ENCODE measurements around the gene MAML2. TPM values are rescaled to one million over a fixed set of nuclear protein-coding genes. Genes with fewer than 3 reads are reported as not detected.

The MAML2 gene
- total and polyA plus RNA-seq, 2 of the 8 experiments (the other 6 are each of a cell fraction or from before 2014, with no cell fraction given): 3.8 to 6.6 TPM

DNA sequence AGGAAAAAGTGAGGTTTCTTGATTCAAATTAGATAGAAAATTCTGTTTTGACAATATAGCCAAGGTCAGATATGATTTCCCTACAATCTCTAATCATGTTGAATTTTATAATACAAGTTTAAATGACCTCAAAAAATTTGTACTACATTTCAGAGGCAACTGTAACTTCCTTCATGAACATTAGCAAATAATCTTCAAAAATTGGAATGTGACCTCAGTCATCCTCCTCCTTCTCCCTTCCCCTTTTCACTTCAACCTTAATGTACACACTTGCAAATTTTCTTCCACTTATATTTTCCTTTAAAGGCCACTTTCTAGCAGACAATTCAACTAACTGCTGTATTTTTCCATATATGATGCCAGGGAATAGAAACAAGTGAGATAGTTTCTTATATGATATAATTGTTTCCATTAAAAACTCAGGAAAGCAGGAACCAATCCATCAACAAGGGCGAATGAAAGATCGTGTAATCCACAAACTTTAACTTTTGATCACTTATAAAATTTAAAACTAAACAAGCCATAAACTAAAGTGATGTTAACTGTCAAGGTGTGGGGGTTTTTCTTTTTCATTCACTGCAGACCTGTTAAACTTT, 60.3 kb downstream of the MAML2 start:
- Histone ChIP-seq H3K23ac (ENCODE audit: insufficient read length) (no peak overlapping the region), H2BK120ac (replicated peaks; ENCODE audit: low read depth, low read length) (no peak overlapping the region), H4K91ac (replicated peaks; ENCODE audit: insufficient read length, low read length) (no peak overlapping the region), H4K20me1 (replicated peaks in 1 of 2; ENCODE audit: control insufficient read depth in 1 of 2, insufficient read depth in 2 of 2, low read length in 2 of 2) (no peaks in the 10 kb centered on the region), H3K27me3 (replicated peaks in 1 of 4; ENCODE audit: control insufficient read depth in 3 of 4, extremely low read depth in 1 of 4, insufficient read depth in 3 of 4, low read length in 3 of 4) (no peaks in the 10 kb centered on the region), H2AFZ (ENCODE audit: low read length) (no peak overlapping the region), H3K14ac (ENCODE audit: insufficient read length) (no peak overlapping the region), H3K4me1 (replicated peaks in 1 of 4; ENCODE audit: control insufficient read depth in 3 of 4, insufficient read depth in 4 of 4, low read length in 3 of 4) (peaks cover 2 to 18% (median 4%) of the 10 kb centered on the region in 4 experiments; a peak in 5 of 7 replicates), H3K4me2 (ENCODE audit: insufficient read depth in 1 of 2, low read depth in 2 of 2, low read length in 2 of 2) (no peak overlapping the region), H3K23me2 (ENCODE audit: low read depth, low read length) (no peaks in the 10 kb centered on the region), H3K4ac (replicated peaks; ENCODE audit: insufficient read length, low read depth, low read length) (no peak overlapping the region), H2BK20ac (ENCODE audit: low read length) (no peak overlapping the region), H3K18ac (ENCODE audit: extremely low read depth, low read length) (no peak overlapping the region), H3K56ac (replicated peaks; ENCODE audit: insufficient read length, low read depth, low read length) (no peak overlapping the region), H3K36me3 (ENCODE audit: control insufficient read depth in 2 of 4, insufficient read depth in 4 of 4, low read length in 3 of 4) (no peaks in the 10 kb centered on the region), H2BK5ac (ENCODE audit: low read depth, low read length) (no peak overlapping the region), H3K79me1 (ENCODE audit: low read depth, low read length) (no peaks in the 10 kb centered on the region), H3K79me2 (ENCODE audit: control insufficient read depth in 1 of 2, insufficient read depth in 2 of 2, low read length in 2 of 2) (no peaks in the 10 kb centered on the region), H3K9me3 (ENCODE audit: insufficient read depth in 2 of 2, low read depth in 1 of 2, low read length in 1 of 2) (no peaks in the 10 kb centered on the region), H2AK5ac (ENCODE audit: low read depth, low read length) (no peak overlapping the region), H3K4me3 (ENCODE audit: extremely low read depth in 1 of 4, insufficient read depth in 2 of 4, low read depth in 3 of 4, low read length in 4 of 4) (no peak overlapping the region), H2BK12ac (ENCODE audit: low read depth, low read length) (no peak overlapping the region), H3K9ac (replicated peaks in 1 of 4; ENCODE audit: extremely low read depth in 1 of 4, low read depth in 3 of 4, low read length in 3 of 4) (no peak overlapping the region), H4K5ac (ENCODE audit: insufficient read length, low read depth, low read length) (no peak overlapping the region), H2BK15ac (ENCODE audit: low read length) (no peak overlapping the region), H3K27ac (ENCODE audit: low read depth, low read length) (no peak overlapping the region), H4K8ac (ENCODE audit: extremely low read depth, insufficient read depth, low read length) (no peak overlapping the region)
- TF ChIP-seq POLR2A (IDR thresholded peaks at IDR 0.05; ENCODE audit: control extremely low read depth in 1 of 2, low read depth in 2 of 2, low read length in 2 of 2) (no peak), POU5F1 (IDR thresholded peaks at IDR 0.05; ENCODE audit: low read depth, low read length) (no peak), ASH2L (IDR thresholded peaks at IDR 0.05; ENCODE audit: low read length) (no peak), TEAD4 (IDR thresholded peaks at IDR 0.05; ENCODE audit: low read depth, low read length) (no peak)
- TF ChIP-seq, protein P1, sequence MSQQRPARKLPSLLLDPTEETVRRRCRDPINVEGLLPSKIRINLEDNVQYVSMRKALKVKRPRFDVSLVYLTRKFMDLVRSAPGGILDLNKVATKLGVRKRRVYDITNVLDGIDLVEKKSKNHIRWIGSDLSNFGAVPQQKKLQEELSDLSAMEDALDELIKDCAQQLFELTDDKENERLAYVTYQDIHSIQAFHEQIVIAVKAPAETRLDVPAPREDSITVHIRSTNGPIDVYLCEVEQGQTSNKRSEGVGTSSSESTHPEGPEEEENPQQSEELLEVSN (IDR thresholded peaks at IDR 0.05): no peak
- no peak for FAIRE-seq
- no peak for DNase-seq (ENCODE audit: low read depth in 1 of 2, low spot score in 2 of 2)
- CTCF ChIA-PET (ENCODE audit: partially characterized antibody): no interaction called here
- POLR2A ChIA-PET (ENCODE audit: partially characterized antibody): no interaction called here
- 82% methylated on average over 2 of the region's 2 CpGs; no CpG with 5 or more reads in 1 of the 2 experiments for WGBS, 2 experiments (ENCODE audit: extremely low coverage in 1 of 2, insufficient coverage in 1 of 2, insufficient read length in 1 of 2, insufficient replicate concordance in 2 of 2, low coverage in 1 of 2, low lambda C conversion rate in 2 of 2, missing lambda C conversion rate in 1 of 2)
